Measurements from ENCODE around the gene TGFA. TPM values are rescaled to one million over a fixed set of nuclear protein-coding genes. Genes with fewer than 3 reads are reported as not detected.
A peak's percentile ranks its signal among the peaks of the same experiment; 100 is the strongest.

Gene TGFA
- total RNA-seq: not detected

DNA sequence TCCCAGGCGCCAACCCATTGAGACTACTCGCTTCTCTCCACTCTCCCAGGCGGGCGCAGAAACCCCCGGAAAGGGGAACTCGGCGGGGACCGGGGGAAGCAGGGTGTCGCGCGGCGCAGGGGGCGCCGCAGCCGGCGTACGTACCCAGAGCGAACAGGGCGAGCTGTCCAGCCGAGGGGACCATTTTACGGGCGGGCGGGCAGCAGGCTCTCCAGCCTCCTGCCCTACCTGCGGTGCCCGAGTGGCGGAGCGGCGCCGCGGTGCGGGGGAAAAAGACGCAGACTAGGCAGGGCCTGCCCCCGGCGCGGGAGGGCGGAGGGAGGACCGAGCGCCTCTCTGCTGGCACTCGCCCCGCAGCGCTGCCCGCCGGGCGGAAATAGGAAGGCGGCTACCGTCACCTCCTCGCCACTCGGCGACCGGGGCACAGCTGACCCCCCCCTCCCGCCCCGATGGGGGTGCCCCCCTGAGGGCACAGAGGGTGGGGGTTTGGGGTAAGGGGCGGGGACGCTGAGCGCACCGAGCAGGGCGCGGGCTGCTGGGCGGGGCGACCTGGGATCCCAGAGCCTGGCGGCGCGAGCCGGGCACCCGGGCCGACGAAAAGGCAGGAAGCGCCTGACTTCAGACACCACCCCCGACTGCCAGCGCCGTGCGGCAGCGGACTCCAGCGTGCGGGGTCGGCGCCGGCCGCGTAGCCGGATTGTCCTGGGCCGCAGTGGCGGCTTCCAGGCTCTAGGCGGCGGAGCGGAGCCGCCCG lies at the start of gene TGFA:
TGFA (minus strand) TSS at position 243 of the 754 bp plus-strand sequence; CDS start at position 184, 59 bp downstream.
- peaks cover 19% of the 10 kb centered on the region for H3K4me1 Mint-ChIP-seq
- no peaks in the 10 kb centered on the region for H3K9me3 Mint-ChIP-seq (ENCODE audit: low read depth)
- no peaks in the 10 kb centered on the region for H3K36me3 Mint-ChIP-seq
- DNase-seq: peak; percentile 64
- CTCF ChIA-PET: no interaction called here
- ATAC-seq: peak; percentile 85
- peak within 1 kb of the TSS; percentile 59 for H3K4me3 Mint-ChIP-seq
- peaks cover 72% of the 10 kb centered on the region for H3K27me3 Mint-ChIP-seq
- peak within 1 kb of the TSS; percentile 26 for H3K27ac Mint-ChIP-seq

DNA sequence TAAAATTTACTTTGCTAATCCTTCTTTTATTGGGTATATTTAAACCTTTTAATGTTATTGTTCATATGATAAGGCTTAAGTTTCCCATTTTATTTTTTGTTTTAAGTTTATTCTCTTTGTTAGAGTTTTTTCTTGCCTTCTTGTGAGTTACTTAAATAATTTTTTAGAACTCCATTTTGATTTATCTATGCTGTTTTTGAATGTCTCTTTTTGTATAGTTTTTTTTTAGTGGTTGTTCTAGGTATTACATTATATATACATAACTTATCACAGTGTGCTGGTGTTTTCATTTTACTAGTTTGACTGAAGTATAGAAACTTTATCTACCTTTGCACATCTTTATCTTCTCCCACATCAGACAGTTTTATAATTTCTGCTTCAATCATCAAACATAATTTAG lies 49.4 kb upstream of the TGFA start:
- H3K9me3 Mint-ChIP-seq (ENCODE audit: low read depth): no peaks in the 10 kb centered on the region
- CTCF ChIA-PET: no interaction called here
- H3K36me3 Mint-ChIP-seq: no peaks in the 10 kb centered on the region
- peaks cover 3% of the 10 kb centered on the region for H3K4me1 Mint-ChIP-seq
- DNase-seq (no peak), ATAC-seq (no peak)
- H3K27ac Mint-ChIP-seq: no peak overlapping the region
- H3K27me3 Mint-ChIP-seq: peaks cover 42% of the 10 kb centered on the region
- no peak overlapping the region for H3K4me3 Mint-ChIP-seq

DNA sequence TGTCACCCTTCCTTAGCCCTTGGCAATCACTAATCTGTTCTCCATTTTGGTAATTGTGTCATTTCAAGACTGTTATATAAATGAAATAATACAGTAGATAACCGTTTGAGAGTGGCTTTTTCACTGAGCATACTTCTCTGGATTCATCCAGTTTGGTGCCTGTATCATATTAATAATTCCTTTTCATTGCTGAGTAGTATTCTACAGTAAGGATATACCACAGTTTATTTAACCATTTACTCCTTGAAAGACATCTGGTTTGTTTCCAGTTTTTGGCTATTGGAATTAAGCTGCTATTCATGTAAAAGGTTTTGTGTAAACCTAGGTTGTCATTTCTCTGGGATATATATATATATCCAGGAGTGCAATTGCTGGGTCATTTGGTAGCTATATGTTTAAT lies 44.6 kb upstream of the TGFA start:
- DNase-seq: no peak
- Mint-ChIP-seq H3K4me3 (no peak overlapping the region), H3K4me1 (peaks cover 13% of the 10 kb centered on the region), H3K9me3 (ENCODE audit: low read depth) (no peaks in the 10 kb centered on the region), H3K36me3 (peaks cover 2% of the 10 kb centered on the region), H3K27ac (no peak overlapping the region), H3K27me3 (peaks cover 30% of the 10 kb centered on the region)
- ATAC-seq: no peak
- CTCF ChIA-PET: no interaction called here

DNA sequence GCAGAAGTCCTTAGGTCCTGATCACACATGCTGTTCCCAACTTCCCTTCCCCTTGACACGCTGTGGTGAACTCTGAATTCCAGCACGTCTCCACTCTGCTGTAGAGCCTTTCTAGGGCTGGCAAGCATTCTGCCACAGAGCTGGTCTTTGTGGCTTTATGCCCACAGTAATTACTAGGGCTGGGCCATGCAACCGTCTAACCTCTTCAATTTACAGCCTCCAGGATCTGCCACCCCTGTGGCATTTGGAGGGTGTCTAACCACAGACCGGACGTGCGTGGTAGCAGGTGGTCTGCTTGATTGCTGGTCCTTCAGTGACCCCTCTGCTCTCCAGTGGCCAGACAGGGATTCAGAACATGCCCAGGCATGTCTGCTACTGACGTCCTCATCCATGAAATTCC lies 43.1 kb upstream of the TGFA start:
- H3K27me3 Mint-ChIP-seq: peaks cover 18% of the 10 kb centered on the region
- peaks cover 10% of the 10 kb centered on the region for H3K4me1 Mint-ChIP-seq
- CTCF ChIA-PET: no interaction called here
- no peak for DNase-seq
- no peaks in the 10 kb centered on the region for H3K9me3 Mint-ChIP-seq (ENCODE audit: low read depth)
- peak overlapping the region; percentile 9 for H3K27ac Mint-ChIP-seq
- ATAC-seq: no peak
- H3K4me3 Mint-ChIP-seq: no peak overlapping the region
- peaks cover 2% of the 10 kb centered on the region for H3K36me3 Mint-ChIP-seq

DNA sequence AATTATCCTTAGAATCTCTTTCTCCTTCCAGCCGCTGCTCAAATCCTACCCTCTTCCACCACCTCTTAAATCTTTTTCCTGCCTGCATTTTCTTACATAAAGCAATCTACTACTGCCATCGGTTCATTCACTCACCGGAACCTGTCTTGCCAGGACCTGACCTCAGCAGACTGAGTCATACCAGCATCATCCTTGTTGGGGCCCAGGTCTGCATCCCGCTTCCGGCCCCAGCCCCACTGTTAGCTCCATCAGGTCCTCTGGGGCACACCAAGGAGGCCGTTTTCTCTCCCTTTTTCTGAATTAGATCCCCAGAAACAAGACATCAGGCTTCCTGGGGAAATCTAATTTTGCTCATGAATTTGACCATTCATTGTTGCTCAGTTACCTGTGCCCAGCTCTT lies 42.7 kb upstream of the TGFA start:
- no peak overlapping the region for H3K4me3 Mint-ChIP-seq
- no peaks in the 10 kb centered on the region for H3K9me3 Mint-ChIP-seq (ENCODE audit: low read depth)
- H3K27me3 Mint-ChIP-seq: peaks cover 18% of the 10 kb centered on the region
- DNase-seq (no peak), ATAC-seq (no peak)
- H3K36me3 Mint-ChIP-seq: peaks cover 2% of the 10 kb centered on the region
- H3K27ac Mint-ChIP-seq: peak overlapping the region; percentile 9
- CTCF ChIA-PET: no interaction called here
- H3K4me1 Mint-ChIP-seq: peaks cover 10% of the 10 kb centered on the region

DNA sequence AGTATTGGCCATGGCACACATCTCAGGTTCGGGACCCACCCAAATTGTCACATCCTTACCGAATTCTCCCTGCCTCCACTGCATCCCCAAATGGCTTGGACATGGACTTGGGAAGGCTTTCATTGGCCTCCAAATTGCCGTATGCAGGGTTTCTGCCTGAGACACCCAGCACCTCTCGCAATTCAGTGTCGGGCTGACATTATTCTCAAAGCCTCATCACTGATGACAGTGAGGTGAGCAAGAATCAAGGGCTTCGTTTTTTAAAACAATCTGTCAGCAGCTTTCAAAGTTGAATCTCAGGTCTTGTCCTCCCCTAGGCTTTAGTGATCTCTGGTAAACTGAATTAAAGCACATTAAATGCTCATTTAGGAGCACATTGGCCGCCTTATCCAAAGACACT lies 29.5 kb upstream of the TGFA start:
- Mint-ChIP-seq H3K9me3 (ENCODE audit: low read depth) (no peaks in the 10 kb centered on the region), H3K27me3 (peaks cover 15% of the 10 kb centered on the region), H3K27ac (no peak overlapping the region), H3K4me1 (no peaks in the 10 kb centered on the region), H3K4me3 (no peak overlapping the region), H3K36me3 (no peaks in the 10 kb centered on the region)
- CTCF ChIA-PET: interaction anchor here (1.2 kb wide), 1 partner anchor 34 kb away, joined by 3 read pairs; no protein-coding TSS in a partner anchor
- ATAC-seq (no peak), DNase-seq (no peak)

DNA sequence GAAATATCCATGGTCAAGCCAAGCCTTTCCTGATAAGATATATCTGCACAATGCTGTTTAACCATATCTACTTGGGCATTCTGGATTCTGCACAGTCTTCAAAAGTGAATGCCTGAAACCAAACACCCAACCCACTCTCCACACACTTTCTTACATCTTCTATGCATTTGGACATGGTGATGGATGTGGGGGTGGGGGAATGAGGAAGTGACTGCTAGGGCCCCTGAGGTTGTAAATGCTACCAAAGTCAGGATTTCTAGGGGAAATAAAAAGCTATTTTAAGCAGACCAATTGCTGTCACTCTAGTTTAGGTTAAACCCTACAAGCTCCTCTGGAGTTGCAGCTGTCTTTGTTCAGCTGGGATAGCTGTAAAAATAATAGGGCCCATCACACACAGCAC lies 26.7 kb upstream of the TGFA start:
- Mint-ChIP-seq H3K9me3 (ENCODE audit: low read depth) (no peaks in the 10 kb centered on the region), H3K4me3 (no peak overlapping the region), H3K36me3 (no peaks in the 10 kb centered on the region), H3K27ac (no peak overlapping the region), H3K4me1 (no peaks in the 10 kb centered on the region), H3K27me3 (peaks cover 29% of the 10 kb centered on the region)
- DNase-seq (no peak), ATAC-seq (no peak)
- CTCF ChIA-PET: no interaction called here

DNA sequence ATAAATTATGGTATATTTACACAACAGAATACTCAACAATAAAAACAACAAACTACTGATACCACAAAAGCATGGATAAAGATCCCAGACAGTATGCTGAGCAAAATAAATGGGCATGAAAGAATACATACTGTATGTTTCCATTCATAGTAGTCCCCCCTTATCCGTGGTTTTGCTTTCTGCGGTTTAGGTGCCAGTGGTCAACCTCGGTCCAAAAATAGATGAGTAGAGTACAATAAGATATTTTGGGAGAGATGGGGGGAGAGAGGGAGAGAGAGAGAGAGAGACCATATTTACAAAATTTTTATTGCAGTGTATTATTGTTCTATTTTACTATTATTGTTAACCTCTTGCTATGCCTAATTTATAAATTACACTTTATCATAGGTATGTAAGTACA lies 21.0 kb upstream of the TGFA start:
- H3K27me3 Mint-ChIP-seq: peaks cover 53% of the 10 kb centered on the region
- CTCF ChIA-PET: interaction anchor here (1.0 kb wide), 1 partner anchor 269 kb away, joined by 3 read pairs; no protein-coding TSS in a partner anchor
- ATAC-seq (no peak), DNase-seq (no peak)
- H3K36me3 Mint-ChIP-seq: no peaks in the 10 kb centered on the region
- no peak overlapping the region for H3K27ac Mint-ChIP-seq
- H3K4me1 Mint-ChIP-seq: peaks cover 6% of the 10 kb centered on the region
- H3K9me3 Mint-ChIP-seq (ENCODE audit: low read depth): no peaks in the 10 kb centered on the region
- H3K4me3 Mint-ChIP-seq: no peak overlapping the region

DNA sequence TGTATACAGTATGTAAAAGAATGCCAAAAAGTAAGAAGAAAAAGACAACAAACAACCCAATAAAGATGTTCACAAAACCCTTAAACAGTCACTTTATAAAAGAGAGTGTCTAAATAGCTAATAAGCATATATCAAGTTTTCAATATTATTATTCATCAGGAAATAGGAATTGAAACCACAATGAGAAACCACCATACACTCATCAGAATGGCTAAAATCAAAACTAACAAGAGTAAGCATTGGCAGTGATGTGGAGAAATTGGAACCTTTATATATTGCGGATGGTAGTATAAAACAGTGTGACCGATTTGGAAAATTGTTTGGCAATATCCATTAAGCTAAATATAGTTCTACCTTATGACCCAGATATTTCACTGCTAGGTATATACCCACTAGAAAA lies 20.5 kb upstream of the TGFA start:
- H3K36me3 Mint-ChIP-seq: no peaks in the 10 kb centered on the region

DNA sequence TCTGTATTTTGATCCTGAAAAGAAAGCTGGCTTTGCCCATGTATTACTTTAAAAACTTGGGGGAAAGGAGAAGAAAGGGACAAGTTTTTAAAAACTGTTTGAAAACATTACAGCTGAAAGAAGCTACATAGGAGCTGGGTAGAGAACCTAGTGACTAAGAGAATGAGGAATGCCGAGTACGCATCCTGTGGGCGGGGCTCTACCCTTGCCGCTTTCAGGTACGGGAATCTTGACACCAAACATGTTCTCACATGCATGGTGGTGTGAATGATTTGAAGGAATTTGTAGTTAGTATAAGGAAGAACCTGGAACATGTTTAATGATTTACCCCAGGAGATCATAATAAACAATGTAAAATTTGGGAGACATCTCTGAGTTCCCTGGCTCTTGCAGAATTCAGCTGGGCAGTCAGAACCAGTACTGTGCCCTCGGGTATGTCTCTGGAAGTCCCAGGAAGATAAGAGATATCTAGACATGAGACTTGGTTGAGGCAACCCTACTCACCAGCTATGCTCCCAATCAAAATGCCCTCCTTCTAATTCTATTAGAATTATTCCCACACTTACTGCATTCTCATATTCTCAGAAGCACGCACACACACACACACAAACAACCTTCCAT lies 16.5 kb upstream of the TGFA start:
- CTCF ChIA-PET: interaction anchor here (0.7 kb wide), 1 partner anchor 28 kb away, joined by 3 read pairs; no protein-coding TSS in a partner anchor
- peaks cover 35% of the 10 kb centered on the region for H3K27me3 Mint-ChIP-seq
- DNase-seq: no peak
- H3K4me3 Mint-ChIP-seq: no peak overlapping the region
- H3K36me3 Mint-ChIP-seq: no peaks in the 10 kb centered on the region
- no peaks in the 10 kb centered on the region for H3K9me3 Mint-ChIP-seq (ENCODE audit: low read depth)
- ATAC-seq: no peak
- peaks cover 6% of the 10 kb centered on the region for H3K4me1 Mint-ChIP-seq
- no peak overlapping the region for H3K27ac Mint-ChIP-seq

More for the DNA sequence above, 20.5 kb upstream of the TGFA start:
- no peak for ATAC-seq
- no peak for DNase-seq
- peaks cover 55% of the 10 kb centered on the region for H3K27me3 Mint-ChIP-seq
- CTCF ChIA-PET: interaction anchor here (1.0 kb wide), 1 partner anchor 269 kb away, joined by 3 read pairs; no protein-coding TSS in a partner anchor
- H3K4me3 Mint-ChIP-seq: no peak overlapping the region
- no peaks in the 10 kb centered on the region for H3K9me3 Mint-ChIP-seq (ENCODE audit: low read depth)
- no peak overlapping the region for H3K27ac Mint-ChIP-seq
- H3K4me1 Mint-ChIP-seq: peaks cover 6% of the 10 kb centered on the region

DNA sequence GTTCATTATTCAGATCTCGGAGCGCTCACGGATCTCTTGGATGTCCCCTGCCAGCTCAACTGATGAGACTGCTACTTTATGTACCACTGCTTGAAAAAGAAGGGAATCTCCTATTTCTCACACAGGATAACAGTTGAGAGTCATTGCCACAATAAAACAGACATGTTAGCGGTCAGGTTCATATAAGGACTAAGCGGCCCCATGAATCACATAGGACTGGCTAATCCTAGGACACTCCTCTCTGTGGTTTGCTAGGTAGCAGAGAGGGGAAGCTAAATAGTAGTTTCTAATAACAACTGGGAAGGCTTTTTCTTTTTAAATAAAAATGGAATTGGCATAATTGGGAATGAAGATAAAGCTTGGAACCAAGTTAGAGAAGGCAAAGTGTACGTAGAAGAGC lies 15.9 kb upstream of the TGFA start:
- Mint-ChIP-seq H3K27ac (no peak overlapping the region), H3K4me3 (no peak overlapping the region), H3K36me3 (no peaks in the 10 kb centered on the region), H3K9me3 (ENCODE audit: low read depth) (no peaks in the 10 kb centered on the region), H3K27me3 (peaks cover 30% of the 10 kb centered on the region), H3K4me1 (peaks cover 4% of the 10 kb centered on the region)
- DNase-seq (no peak), ATAC-seq (no peak)
- CTCF ChIA-PET: interaction anchor here (0.7 to 1.1 kb wide), 2 partner anchors 27 to 99 kb away, joined by 3 read pairs; no protein-coding TSS in a partner anchor

DNA sequence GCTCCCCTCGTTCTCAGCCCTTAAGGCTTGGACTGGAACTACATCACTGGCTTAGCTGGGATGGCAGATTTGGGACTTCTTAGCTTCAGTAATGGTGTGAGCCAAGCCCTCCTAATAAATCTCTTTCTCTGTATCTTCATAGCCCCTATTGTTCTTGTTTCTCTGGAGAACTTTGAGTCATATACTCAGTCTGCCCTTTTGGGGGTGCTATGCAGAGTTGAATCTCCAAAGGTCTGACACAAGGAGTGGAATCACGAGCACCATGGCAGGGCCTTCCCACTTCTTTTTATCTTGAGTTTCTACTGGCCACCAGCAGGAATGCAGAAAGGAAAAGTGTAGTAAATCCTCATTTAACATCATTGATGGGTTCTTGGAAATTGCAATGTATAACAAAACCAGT lies 13.3 kb upstream of the TGFA start:
- CTCF ChIA-PET: no interaction called here
- no peak overlapping the region for H3K27ac Mint-ChIP-seq
- peaks cover 9% of the 10 kb centered on the region for H3K27me3 Mint-ChIP-seq
- H3K9me3 Mint-ChIP-seq (ENCODE audit: low read depth): no peaks in the 10 kb centered on the region
- DNase-seq (no peak), ATAC-seq (no peak)
- no peak overlapping the region for H3K4me3 Mint-ChIP-seq
- H3K36me3 Mint-ChIP-seq: no peaks in the 10 kb centered on the region
- H3K4me1 Mint-ChIP-seq: no peaks in the 10 kb centered on the region

DNA sequence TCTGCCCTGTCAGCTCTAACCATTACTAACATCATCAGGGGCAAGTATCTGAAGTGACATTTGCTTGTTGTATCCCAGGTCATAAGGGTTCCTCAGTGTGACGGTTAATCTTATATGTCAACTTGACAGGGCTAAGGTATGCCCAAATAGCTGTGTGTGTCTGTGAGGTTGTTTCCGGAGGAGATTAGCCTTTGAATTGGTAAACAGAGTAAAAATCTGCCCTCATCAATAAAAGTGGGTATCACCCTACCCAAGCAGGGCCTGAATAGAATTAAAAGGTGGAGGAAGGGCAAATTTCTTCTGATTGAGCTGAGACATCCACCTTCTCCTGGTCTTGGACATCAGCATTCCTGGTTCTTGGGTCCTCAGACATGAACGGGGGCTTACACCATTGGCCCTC lies 12.8 kb upstream of the TGFA start:
- Mint-ChIP-seq H3K36me3 (no peaks in the 10 kb centered on the region), H3K4me3 (no peak overlapping the region), H3K9me3 (ENCODE audit: low read depth) (no peaks in the 10 kb centered on the region), H3K27ac (no peak overlapping the region), H3K4me1 (no peaks in the 10 kb centered on the region), H3K27me3 (peaks cover 8% of the 10 kb centered on the region)
- DNase-seq: no peak
- CTCF ChIA-PET: no interaction called here
- no peak for ATAC-seq
